ENCODE results near the gene CYP4F3. TPM values are rescaled to one million over a fixed set of nuclear protein-coding genes. Genes with fewer than 3 reads are reported as not detected.

Gene CYP4F3
- total and polyA plus RNA-seq, 2 of the 13 experiments (the other 11 are each of a cell fraction or from before 2014, with no cell fraction given): 17.8 to 22.8 TPM

- TF ChIP-seq LRRFIP1 (CRISPR knock-in tag; conservative IDR thresholded peaks at IDR 0.05) (no peak), PHF20 (CRISPR knock-in tag; IDR thresholded peaks at IDR 0.05) (0 out of 2 replicates have a peak, but pooled peaks have one; percentile 18), IKZF5 (CRISPR knock-in tag; IDR thresholded peaks at IDR 0.05) (no peak), ZNF207 (IDR thresholded peaks at IDR 0.05; ENCODE audit: borderline replicate concordance) (no peak), MZF1 (CRISPR knock-in tag; IDR thresholded peaks at IDR 0.05; ENCODE audit: borderline replicate concordance) (no peak), ZNF619 (CRISPR knock-in tag; IDR thresholded peaks at IDR 0.05) (peak; percentile 22; the same call in 1 of the 2 replicates), ATF7 (IDR thresholded peaks at IDR 0.05) (no peak), ATF7 (CRISPR knock-in tag; IDR thresholded peaks at IDR 0.05) (no peak), AKAP8 (CRISPR knock-in tag; IDR thresholded peaks at IDR 0.05) (no peak), IKZF4 (CRISPR knock-in tag; IDR thresholded peaks at IDR 0.05; ENCODE audit: borderline replicate concordance, low read depth, not compliant biosample characterization) (no peak), ATF2 (CRISPR knock-in tag; IDR thresholded peaks at IDR 0.05) (no peak; the same call in 1 of the 2 replicates), CEBPG (CRISPR knock-in tag; IDR thresholded peaks at IDR 0.05) (no peak), RAD21 (CRISPR knock-in tag; IDR thresholded peaks at IDR 0.05) (peak; percentile 84), ZBTB10 (CRISPR knock-in tag; IDR thresholded peaks at IDR 0.05; ENCODE audit: borderline replicate concordance) (no peak), CBFB (CRISPR knock-in tag; IDR thresholded peaks at IDR 0.05) (no peak), HOXA7 (CRISPR knock-in tag; IDR thresholded peaks at IDR 0.05) (no peak), HHEX (CRISPR knock-in tag; IDR thresholded peaks at IDR 0.05) (no peak), ZGPAT (CRISPR knock-in tag; IDR thresholded peaks at IDR 0.05) (no peak), ZFY (CRISPR knock-in tag; IDR thresholded peaks at IDR 0.05) (peak; percentile 53; the same call in 1 of the 2 replicates), HDAC1 (CRISPR knock-in tag; IDR thresholded peaks at IDR 0.05) (peak; percentile 48; the same call in 1 of the 2 replicates), SMARCE1 (IDR thresholded peaks at IDR 0.05; ENCODE audit: borderline replicate concordance) (no peak), DR1 (CRISPR knock-in tag; IDR thresholded peaks at IDR 0.05) (no peak; the same call in 1 of the 2 replicates), ZNF549 (CRISPR knock-in tag; IDR thresholded peaks at IDR 0.05) (no peak), ZNF792 (CRISPR knock-in tag; IDR thresholded peaks at IDR 0.05) (no peak)
Observed at GRCh38 chr19:15673176-15673654, 32.5 kb downstream of the CYP4F3 start (continued).

All from HepG2 (cell line).